Measurements from ENCODE around the gene WASF2.
"Not testable (repeated sequence)": the region's sequence is repeated elsewhere in the genome, so short reads cannot be mapped to it uniquely, and the experiment has no call there.

WASF2 gene

GRCh38 chr1:27423709-27424108 is 66.3 kb downstream of the WASF2 start:
- peak; percentile 27 for DNase-seq

- peak; percentile 51 for DNase-seq
Observed at GRCh38 chr1:27418326-27419185, 71.4 kb downstream of the WASF2 start.

GRCh38 chr1:27417713-27418112 is 72.3 kb downstream of the WASF2 start:
- no peak for DNase-seq

- DNase-seq: no peak
Observed at GRCh38 chr1:27416387-27417111, 73.4 kb downstream of the WASF2 start.

GRCh38 chr1:27414091-27414490 is 75.9 kb downstream of the WASF2 start:
- no peak for DNase-seq

- no peak for DNase-seq
Observed at GRCh38 chr1:27413004-27413403, 77.0 kb downstream of the WASF2 start.

- no peak for DNase-seq
Observed at GRCh38 chr1:27412502-27412901, 77.5 kb downstream of the WASF2 start.

GRCh38 chr1:27410709-27411108 is 79.3 kb downstream of the WASF2 start:
- no peak for DNase-seq

- no peak for DNase-seq
Observed at GRCh38 chr1:27409669-27410068, 80.3 kb downstream of the WASF2 start.

- DNase-seq: no peak
Observed at GRCh38 chr1:27408151-27408550, 81.8 kb downstream of the WASF2 start.

GRCh38 chr1:27406791-27407190 is 83.2 kb downstream of the WASF2 start:
- DNase-seq: not testable (repeated sequence)

- no peak for DNase-seq
Observed at GRCh38 chr1:27406362-27406680, 83.6 kb downstream of the WASF2 start.

GRCh38 chr1:27405598-27406361 is 84.2 kb downstream of the WASF2 start:
- DNase-seq: peak; percentile 42

GRCh38 chr1:27405074-27405473 is 84.9 kb downstream of the WASF2 start:
- peak; percentile 28 for DNase-seq

GRCh38 chr1:27403931-27404330 is 86.0 kb downstream of the WASF2 start:
- DNase-seq: no peak

GRCh38 chr1:27403065-27403726 is 86.8 kb downstream of the WASF2 start:
- DNase-seq: peak; percentile 76

GRCh38 chr1:27402349-27402754 is 87.6 kb downstream of the WASF2 start:
- DNase-seq: peak; percentile 49

- no peak for DNase-seq
Observed at GRCh38 chr1:27400963-27401341, 89.0 kb downstream of the WASF2 start.

- no peak for DNase-seq
Observed at GRCh38 chr1:27400082-27400962, 89.6 kb downstream of the WASF2 start.

- peak; percentile 58 for DNase-seq
Observed at GRCh38 chr1:27399251-27400025, 90.5 kb downstream of the WASF2 start.

All from right kidney (tissue), 1 donor.